NCI-H1105 (cell line): Measurements from ENCODE around the gene MSH6.
"Not testable (repeated sequence)": the region's sequence is repeated elsewhere in the genome, so short reads cannot be mapped to it uniquely, and the experiment has no call there.

Experiments used
- DNase-seq: peaks from one replicate; lab custom pipeline; 2025; lab: John Stamatoyannopoulos, UW

MSH6 gene

DNA sequence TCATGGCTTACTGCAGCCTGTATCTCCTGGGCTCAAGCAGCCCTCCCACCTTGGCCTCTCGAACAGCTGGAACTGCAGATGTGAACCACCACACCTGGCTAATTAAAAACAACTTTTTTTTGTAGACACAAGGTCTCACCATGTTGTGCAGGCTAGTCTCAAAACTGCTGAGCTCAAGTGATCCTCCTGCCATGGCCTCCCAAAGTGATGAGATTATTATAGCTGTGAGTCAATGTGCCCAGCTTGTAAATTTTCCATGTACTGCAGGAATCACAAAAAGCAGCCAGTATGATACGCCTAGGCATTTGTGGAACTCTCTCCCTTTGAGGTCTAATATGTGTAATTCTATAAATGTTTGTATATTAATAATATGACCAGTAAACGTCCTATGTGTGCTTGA is 59.9 kb downstream of the MSH6 start:
- no peak for DNase-seq

DNA sequence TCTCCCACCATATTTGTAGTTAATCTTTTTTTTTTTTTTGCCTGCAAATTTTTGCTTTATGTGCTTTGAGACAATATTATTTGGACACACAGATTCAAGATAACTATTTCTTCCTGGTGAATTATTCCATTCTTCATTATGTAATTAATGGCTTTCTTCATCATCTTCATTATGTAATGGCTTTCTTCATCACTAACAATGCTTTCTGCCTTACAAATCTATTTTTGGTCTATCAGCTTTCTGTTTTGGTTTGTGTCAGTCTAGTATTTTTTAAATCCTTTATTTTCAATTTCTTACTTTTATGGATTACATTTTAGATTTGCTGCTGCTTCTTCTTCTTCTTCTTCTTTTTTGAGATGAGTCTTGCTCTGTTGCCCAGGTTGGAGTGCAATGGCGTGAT is 60.5 kb downstream of the MSH6 start:
- no peak for DNase-seq

DNA sequence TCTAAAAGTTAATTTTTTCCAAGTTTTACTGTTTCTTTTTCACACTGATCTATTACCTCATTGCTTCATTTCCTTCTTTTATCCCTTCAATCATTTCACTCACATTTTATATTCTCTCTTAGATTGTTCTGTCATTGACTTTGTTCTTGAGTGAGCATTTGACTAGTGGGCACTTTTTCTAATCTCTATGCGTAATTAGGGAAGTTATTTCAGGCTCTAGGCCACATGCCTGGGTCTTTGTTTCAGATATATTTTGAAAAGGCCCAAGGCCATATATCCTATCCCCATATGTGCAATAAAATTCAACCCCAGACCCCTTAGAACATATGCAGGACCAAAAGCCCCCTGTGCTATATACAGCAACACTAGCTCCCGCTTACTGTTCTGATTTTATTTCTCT is 61.2 kb downstream of the MSH6 start:
- DNase-seq: no peak

DNA sequence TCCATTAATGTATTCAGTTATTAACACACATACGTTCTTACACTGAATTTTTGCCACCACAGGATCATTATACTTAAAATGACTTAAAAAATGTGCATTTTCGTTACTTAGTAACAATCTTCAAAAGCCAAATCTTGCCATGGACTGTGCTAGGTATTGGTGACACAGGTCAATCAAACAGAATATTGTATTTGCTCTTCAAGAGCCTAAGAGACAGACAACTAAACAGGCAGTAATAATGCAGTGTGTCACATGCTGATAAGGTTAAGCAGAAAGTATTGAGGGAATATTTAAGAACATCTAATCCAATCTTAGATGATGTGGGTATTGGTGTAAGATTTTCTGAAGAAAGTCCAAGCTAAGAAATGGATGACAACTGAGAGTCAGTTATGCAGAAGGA is 66.4 kb downstream of the MSH6 start:
- no peak for DNase-seq

DNA sequence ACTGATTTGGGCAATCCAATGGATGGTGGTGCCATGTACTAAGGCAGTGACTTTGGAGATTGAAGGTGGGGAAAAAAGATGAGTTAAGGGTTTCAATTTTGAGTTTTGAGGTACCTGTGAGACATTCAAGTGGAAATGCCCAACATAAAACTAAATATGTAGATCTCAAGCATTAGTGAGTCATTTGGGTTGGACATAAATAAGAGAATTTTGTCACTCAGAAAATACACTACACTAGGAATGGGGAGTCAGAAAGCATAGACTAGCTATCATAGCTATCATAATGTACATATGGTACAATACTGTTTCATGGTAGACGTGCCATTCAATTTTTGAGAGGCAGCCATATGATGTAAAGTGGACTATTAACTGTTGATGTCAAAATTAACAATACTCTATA is 67.3 kb downstream of the MSH6 start:
- no peak for DNase-seq

DNA sequence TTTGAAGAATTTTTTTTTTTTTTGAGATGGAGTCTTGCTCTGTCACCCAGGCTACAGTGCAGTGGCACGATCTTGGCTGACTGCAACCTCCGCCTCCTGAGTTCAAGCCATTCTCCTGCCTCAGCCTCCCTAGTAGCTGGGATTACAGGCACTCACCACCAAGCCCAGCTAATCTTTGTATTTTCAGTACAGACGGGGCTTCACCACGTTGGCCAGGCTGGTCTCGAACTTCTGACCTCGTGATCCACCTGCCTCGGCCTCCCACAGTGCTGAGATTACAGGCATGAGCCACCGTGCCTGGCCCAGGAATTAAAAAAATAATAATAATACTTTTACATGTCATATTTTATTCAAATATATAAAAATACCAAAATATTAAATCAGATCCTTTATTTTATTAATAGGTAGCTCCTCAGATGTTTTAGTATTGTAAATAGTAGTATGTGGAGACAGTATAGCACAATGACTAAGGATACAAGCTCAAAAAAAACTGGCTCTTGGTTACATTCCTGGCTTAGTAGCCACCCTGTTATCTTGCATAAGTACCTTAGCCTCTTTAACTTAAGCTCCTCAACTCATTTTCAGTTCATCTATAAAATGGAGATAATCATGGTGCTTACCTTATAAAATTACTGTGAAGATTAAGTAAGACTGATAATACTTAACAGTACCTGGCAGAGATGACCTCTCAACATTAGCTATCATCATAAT is 70.3 kb downstream of the MSH6 start:
- DNase-seq: not testable (repeated sequence)
